Activated B cell treated with CpG ODN at 0.5 μM for 24 hours (primary cell): ENCODE data around the gene HDAC9. TPM values are rescaled to one million over a fixed set of nuclear protein-coding genes. Genes with fewer than 3 reads are reported as not detected.

Experiments used
- ATAC-seq: fragments of 200-7000 bp; cut with Tn5 transposase; one replicate; pipeline ENCODE4 v1.10.0; 2021; ENCODE audit warnings: low read depth, mild to moderate bottlenecking, moderate library complexity
- CTCF ChIA-PET: fragments of 350-600 bp; sonication (Branson Sonifier 250); formaldehyde crosslinking; loops from one replicate; lab custom pipeline; 2021; ENCODE audit warnings: antibody characterized with exemption; lab: Charles Lee
- POLR2A ChIA-PET: fragments of 350-600 bp; sonication (Branson Sonifier 250); formaldehyde crosslinking; loops from one replicate; lab custom pipeline; 2021; ENCODE audit warnings: antibody characterized with exemption; lab: Charles Lee
- DNase-seq: peaks from one replicate; pipeline ENCODE4 v3.0.0; 2022
- H3K27ac Mint-ChIP-seq: one replicate; pipeline ENCODE4 v1.8.0; 2020; ENCODE audit warnings: mixed read lengths
- H3K27me3 Mint-ChIP-seq: one replicate; pipeline ENCODE4 v1.8.0; 2021; ENCODE audit warnings: mixed read lengths
- H3K36me3 Mint-ChIP-seq: one replicate; pipeline ENCODE4 v1.8.0; 2021; ENCODE audit warnings: low read depth, mixed read lengths
- H3K4me1 Mint-ChIP-seq: one replicate; pipeline ENCODE4 v1.8.0; 2021; ENCODE audit warnings: mixed read lengths
- H3K4me3 Mint-ChIP-seq: one replicate; pipeline ENCODE4 v1.8.0; 2020; ENCODE audit warnings: mild to moderate bottlenecking, mixed read lengths
- H3K9me3 Mint-ChIP-seq: one replicate; pipeline ENCODE4 v1.8.0; 2020; ENCODE audit warnings: mixed read lengths
- CTCF ChIP-seq: fragments of 200-600 bp; IDR thresholded peaks from one replicate; pipeline ENCODE4 v1.8.0; 2022; ENCODE audit warnings: antibody characterized with exemption, mild to moderate bottlenecking
- intact Hi-C: fragments of 100-400 bp; cut with micrococcal nuclease; formaldehyde crosslinking; loops from one replicate; pipeline ENCODE4 v1.15.1; 2024
- total RNA-seq: library from RNA; stranded (reverse); gene quantifications from 2 replicates; pipeline ENCODE4 v1.2.3, GENCODE V29; 2022

Gene HDAC9
- total RNA-seq, 1 donor from 2014 or later: 149 TPM

DNA sequence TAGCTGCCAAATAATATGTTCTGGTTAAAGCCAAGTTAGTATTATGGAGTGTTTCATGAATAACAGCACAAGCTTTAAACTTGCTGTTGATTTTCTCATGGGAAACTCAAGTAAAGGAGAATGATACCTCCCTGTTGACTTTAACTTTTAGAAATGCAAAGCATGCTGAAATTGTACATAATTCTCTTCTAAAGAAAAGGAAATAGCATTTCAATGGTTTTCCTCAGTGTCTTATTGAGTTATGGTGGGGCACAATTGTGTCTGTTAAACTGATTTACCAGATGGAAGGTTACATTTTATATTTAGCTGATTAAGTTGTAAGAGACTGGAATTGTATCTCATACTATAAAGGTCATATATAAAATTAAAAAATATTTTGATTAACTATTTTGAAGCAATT is 119.3 kb downstream of the HDAC9 start:
- no peaks in the 10 kb centered on the region for H3K27me3 Mint-ChIP-seq
- intact Hi-C loops: loop anchor here (5.0 kb wide), 1 partner anchor 52 kb away; no protein-coding TSS in a partner anchor
- CTCF ChIA-PET: interaction anchor here (1.2 kb wide), 1 partner anchor 263 kb away, joined by 3 read pairs; no protein-coding TSS in a partner anchor
- H3K9me3 Mint-ChIP-seq: no peaks in the 10 kb centered on the region
- ATAC-seq (no peak), DNase-seq (no peak)
- POLR2A ChIA-PET: no interaction called here
- peaks cover 4% of the 10 kb centered on the region for H3K4me1 Mint-ChIP-seq
- no peak overlapping the region for H3K27ac Mint-ChIP-seq
- no peak for TF ChIP-seq CTCF
- H3K36me3 Mint-ChIP-seq: peaks cover 71% of the 10 kb centered on the region
- H3K4me3 Mint-ChIP-seq: no peak overlapping the region

DNA sequence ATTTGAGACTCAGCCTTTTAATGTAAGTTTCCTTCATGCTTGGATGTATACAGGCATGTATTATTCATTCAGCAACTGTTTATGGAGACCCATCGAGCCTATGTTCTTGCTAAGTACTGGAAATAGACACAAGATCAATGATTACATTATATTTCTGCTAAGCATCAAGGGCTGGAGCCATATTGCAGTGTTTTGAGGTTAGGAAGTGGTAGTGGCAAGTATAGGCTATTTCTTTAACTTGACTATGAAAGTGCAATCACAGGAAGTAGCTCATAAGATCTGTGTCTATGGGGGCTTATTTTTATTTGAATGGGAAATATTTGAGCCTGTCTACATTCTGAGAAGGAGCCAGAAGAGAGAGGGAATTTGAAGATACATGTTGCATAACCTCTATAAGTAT is 123.8 kb downstream of the HDAC9 start:
- CTCF ChIA-PET: no interaction called here

DNA sequence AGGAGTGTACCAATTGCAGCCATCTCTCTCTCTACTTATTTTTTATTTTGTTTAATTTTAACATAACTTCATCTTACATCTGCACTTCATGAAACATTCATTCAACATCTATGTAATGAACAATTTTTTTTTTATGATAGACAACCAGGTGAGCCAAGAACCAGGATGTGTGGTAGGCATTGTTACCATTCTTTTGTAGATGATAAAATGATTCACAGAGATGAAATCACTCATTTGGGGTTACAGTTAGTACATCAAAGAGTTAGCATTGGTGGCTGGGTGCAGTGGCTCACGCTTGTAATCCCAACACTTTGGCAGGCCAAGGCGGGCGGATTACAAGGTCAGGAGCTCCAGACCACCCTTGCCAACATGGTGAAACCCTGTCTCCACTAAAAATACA is 127.8 kb downstream of the HDAC9 start:
- H3K4me3 Mint-ChIP-seq: no peak overlapping the region

More for the DNA sequence above, 123.8 kb downstream of the HDAC9 start:
- DNase-seq (no peak), ATAC-seq (no peak)
- H3K36me3 Mint-ChIP-seq: peaks cover 65% of the 10 kb centered on the region
- no peak overlapping the region for H3K4me3 Mint-ChIP-seq
- no peaks in the 10 kb centered on the region for H3K27me3 Mint-ChIP-seq
- POLR2A ChIA-PET: no interaction called here
- TF ChIP-seq CTCF: no peak
- no peak overlapping the region for H3K27ac Mint-ChIP-seq
- no peaks in the 10 kb centered on the region for H3K4me1 Mint-ChIP-seq
- H3K9me3 Mint-ChIP-seq: no peaks in the 10 kb centered on the region
- intact Hi-C loops: no loop called here

DNA sequence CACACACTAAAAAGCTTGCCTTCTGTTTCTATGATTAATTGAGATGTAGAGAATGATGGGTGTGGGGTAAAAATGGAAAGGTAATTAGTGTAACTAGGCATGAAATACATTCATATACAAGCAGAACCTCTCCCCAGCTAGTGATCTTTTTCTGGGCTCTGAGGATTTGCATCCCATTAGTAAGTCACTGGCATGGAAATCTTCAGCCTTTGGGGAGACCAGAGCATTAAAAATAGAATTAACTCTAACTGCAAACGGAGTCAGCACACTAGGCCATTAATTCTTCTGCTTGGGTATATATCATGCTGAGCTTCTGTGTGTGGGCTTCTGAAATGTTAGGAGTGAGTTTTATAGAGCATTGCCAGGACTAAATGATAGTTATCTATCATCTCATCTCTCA is 128.9 kb downstream of the HDAC9 start:
- DNase-seq: no peak
- no peak for TF ChIP-seq CTCF
- no peak for ATAC-seq
- Mint-ChIP-seq H3K27me3 (no peaks in the 10 kb centered on the region), H3K4me1 (peaks cover 2% of the 10 kb centered on the region), H3K27ac (peak overlapping the region; percentile 47), H3K36me3 (peaks cover 65% of the 10 kb centered on the region), H3K4me3 (no peak overlapping the region), H3K9me3 (no peaks in the 10 kb centered on the region)
- ChIA-PET CTCF (interaction anchor here (2.1 kb wide), 1 partner anchor 272 kb away, joined by 6 read pairs; no protein-coding TSS in a partner anchor), POLR2A (no interaction called here)
- intact Hi-C loops: no loop called here

More for the DNA sequence above, 127.8 kb downstream of the HDAC9 start:
- peaks cover 2% of the 10 kb centered on the region for H3K4me1 Mint-ChIP-seq
- POLR2A ChIA-PET: no interaction called here
- TF ChIP-seq CTCF: no peak
- intact Hi-C loops: no loop called here
- DNase-seq (no peak), ATAC-seq (no peak)
- peaks cover 64% of the 10 kb centered on the region for H3K36me3 Mint-ChIP-seq
- H3K9me3 Mint-ChIP-seq: no peaks in the 10 kb centered on the region
- CTCF ChIA-PET: interaction anchor here (2.1 kb wide), 1 partner anchor 270 kb away, joined by 6 read pairs; no protein-coding TSS in a partner anchor
- no peak overlapping the region for H3K27ac Mint-ChIP-seq
- H3K27me3 Mint-ChIP-seq: no peaks in the 10 kb centered on the region

GRCh38 chr7:18626086-18626485 is 130.5 kb downstream of the HDAC9 start:
- no peak for TF ChIP-seq CTCF
- Mint-ChIP-seq H3K9me3 (no peaks in the 10 kb centered on the region), H3K27me3 (no peaks in the 10 kb centered on the region), H3K4me1 (peaks cover 2% of the 10 kb centered on the region), H3K27ac (no peak overlapping the region), H3K36me3 (peaks cover 66% of the 10 kb centered on the region), H3K4me3 (no peak overlapping the region)
- CTCF ChIA-PET: no interaction called here
- no peak for ATAC-seq
- intact Hi-C loops: no loop called here
- POLR2A ChIA-PET: no interaction called here
- DNase-seq: no peak
